Vagina (tissue), 2 donors: ENCODE measurements around the gene MRPL53.

Source experiments
- POLR2A ChIP-seq, 2 donors: fragments of 450-650 bp; IDR thresholded peaks; one replicate each; pipeline ENCODE4 v1.6.1; 2017; ENCODE audit warnings: antibody characterized with exemption in 2 of 2, mild to moderate bottlenecking in 2 of 2, moderate library complexity in 2 of 2
- POLR2AphosphoS5 ChIP-seq, 2 donors: sonication (generic); formaldehyde crosslinking; IDR thresholded peaks; one replicate each; pipeline ENCODE4 v1.9.0; 2017; ENCODE audit warnings: antibody characterized with exemption in 2 of 2, mild to moderate bottlenecking in 2 of 2, low read depth in 1 of 2; ENCODE audit not compliant: insufficient read depth in 1 of 2
- TF ChIP-seq, protein P1 (sequence below), 3 experiments: fragments of 450-650 bp in 2 of 3; fragments of 200-600 bp in 1 of 3; sonication (generic) in 1 of 3; IDR thresholded peaks; one replicate each; pipeline ENCODE4 v1.5.1; 2017 to 2019; ENCODE audit warnings: antibody characterized with exemption in 3 of 3, mild to moderate bottlenecking in 2 of 3, moderate library complexity in 2 of 3

DNA sequence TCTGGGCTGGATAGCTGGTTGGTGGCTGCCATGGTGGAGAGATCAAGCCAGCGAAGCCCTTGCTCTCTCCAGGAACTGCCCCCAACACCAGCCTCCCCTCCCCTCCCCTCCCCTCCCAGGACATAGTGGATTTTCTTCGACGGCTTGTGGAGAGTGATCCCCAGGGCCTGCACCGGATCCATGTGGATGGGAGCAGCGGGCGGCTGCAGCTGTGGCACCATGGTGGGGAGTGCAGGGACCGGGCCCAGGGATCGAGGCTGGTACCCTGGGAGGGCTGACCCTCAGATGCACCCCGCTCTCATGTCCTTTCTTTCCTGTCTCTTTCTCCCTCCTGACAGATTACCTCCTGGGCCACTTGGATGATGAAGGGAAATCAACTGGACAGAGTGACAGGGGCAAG is 17.4 kb upstream of the MRPL53 start:
- TF ChIP-seq, protein P1, sequence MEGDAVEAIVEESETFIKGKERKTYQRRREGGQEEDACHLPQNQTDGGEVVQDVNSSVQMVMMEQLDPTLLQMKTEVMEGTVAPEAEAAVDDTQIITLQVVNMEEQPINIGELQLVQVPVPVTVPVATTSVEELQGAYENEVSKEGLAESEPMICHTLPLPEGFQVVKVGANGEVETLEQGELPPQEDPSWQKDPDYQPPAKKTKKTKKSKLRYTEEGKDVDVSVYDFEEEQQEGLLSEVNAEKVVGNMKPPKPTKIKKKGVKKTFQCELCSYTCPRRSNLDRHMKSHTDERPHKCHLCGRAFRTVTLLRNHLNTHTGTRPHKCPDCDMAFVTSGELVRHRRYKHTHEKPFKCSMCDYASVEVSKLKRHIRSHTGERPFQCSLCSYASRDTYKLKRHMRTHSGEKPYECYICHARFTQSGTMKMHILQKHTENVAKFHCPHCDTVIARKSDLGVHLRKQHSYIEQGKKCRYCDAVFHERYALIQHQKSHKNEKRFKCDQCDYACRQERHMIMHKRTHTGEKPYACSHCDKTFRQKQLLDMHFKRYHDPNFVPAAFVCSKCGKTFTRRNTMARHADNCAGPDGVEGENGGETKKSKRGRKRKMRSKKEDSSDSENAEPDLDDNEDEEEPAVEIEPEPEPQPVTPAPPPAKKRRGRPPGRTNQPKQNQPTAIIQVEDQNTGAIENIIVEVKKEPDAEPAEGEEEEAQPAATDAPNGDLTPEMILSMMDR (IDR thresholded peaks at IDR 0.05), result no peak
- TF ChIP-seq POLR2AphosphoS5 (IDR thresholded peaks at IDR 0.05; ENCODE audit: insufficient read depth in 1 of 2, low read depth in 1 of 2) (no peak), POLR2A (IDR thresholded peaks at IDR 0.05) (no peak)
